Fibroblast of villous mesenchyme (primary cell): ENCODE data around the gene CIRBP. TPM values are rescaled to one million over a fixed set of nuclear protein-coding genes. Genes with fewer than 3 reads are reported as not detected.

ENCODE experiments used
- DNase-seq: peaks from one replicate; pipeline ENCODE4 v3.0.0-alpha.2; 2010; ENCODE audit warnings: low read depth
- H3K4me3 ChIP-seq: 2 replicates; pipeline ENCODE4 v1.5.1; 2011; ENCODE audit warnings: low read depth, mild to moderate bottlenecking, low read length
- CTCF ChIP-seq: IDR thresholded peaks from 2 replicates; pipeline ENCODE4 v1.5.1; 2012; ENCODE audit warnings: low read depth, mild to moderate bottlenecking, low read length; ENCODE audit not compliant: insufficient read depth
- total RNA-seq: library from RNA; depleted of rRNA; stranded (reverse); fragments of >200 nt; gene quantifications from 2 replicates; pipeline ENCODE4 v1.2.3, GENCODE V29; 2012

CIRBP gene
- total RNA-seq, 1 donor: 85.5 TPM

GRCh38 chr19:1288226-1288612 is 19.1 kb downstream of the CIRBP start:
- no peak for TF ChIP-seq CTCF
- no peak for DNase-seq
- H3K4me3 ChIP-seq: no peak overlapping the region

DNA sequence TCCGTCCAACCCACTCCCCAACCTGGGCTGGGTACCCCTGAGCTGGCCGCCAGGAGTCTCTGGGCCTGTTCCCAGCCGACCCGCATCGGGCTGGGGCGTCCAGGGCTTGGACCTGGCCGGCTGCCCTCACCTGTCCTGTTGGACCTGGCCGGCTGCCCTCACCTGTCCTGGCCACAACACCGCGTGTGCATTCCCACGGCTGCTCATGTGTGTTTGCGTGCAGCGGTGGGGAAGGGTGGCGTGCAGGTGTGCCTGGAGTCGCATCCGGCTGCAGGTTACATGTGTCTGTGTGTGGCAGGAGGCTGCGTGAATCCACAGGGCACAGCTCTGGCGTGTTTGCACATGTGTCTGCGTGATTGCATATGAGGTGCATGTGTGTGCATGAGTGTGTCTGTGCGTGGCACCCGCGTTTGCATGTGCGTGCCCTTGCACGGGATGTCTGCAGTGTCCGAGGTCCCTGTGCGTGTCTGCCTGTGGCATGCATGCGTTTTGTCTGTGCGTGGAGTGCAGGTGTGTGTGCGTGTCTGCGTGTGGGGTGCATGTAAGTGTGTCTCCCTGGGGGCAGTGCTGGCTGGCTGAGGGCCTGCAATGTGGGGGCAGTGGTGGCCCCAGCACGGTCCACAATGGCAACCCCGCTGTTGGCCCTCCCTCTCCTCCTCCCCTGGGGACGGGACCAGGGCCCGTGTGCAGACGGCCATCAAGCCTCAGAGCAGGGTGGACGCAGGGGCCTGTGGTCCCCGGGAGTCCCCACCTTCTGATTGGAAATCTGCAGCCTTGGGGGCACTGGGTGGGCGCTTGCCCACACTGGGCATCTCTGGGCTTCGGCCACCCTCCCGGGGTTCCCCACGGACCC is 19.9 kb downstream of the CIRBP start:
- H3K4me3 ChIP-seq: no peak overlapping the region
- no peak for TF ChIP-seq CTCF
- no peak for DNase-seq

DNA sequence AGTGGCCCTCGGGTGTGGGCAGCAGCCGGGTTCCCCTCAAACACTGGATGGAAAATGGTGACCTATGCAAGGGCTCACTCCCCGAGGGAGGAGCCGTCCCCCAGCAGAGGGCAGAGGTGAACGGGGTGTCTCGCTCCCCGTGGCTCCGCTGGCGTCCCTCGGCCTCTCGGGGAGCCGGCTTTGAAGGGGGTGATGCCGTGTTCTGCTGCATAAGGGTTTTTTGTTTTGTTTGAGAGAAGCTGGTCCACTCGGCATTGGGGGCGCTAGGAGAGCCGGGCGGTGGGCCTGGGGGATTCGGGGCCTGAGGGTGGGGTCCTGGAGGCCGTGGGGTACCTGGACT is 20.5 kb downstream of the CIRBP start:
- no peak for DNase-seq
- H3K4me3 ChIP-seq: no peak overlapping the region
- no peak for TF ChIP-seq CTCF

DNA sequence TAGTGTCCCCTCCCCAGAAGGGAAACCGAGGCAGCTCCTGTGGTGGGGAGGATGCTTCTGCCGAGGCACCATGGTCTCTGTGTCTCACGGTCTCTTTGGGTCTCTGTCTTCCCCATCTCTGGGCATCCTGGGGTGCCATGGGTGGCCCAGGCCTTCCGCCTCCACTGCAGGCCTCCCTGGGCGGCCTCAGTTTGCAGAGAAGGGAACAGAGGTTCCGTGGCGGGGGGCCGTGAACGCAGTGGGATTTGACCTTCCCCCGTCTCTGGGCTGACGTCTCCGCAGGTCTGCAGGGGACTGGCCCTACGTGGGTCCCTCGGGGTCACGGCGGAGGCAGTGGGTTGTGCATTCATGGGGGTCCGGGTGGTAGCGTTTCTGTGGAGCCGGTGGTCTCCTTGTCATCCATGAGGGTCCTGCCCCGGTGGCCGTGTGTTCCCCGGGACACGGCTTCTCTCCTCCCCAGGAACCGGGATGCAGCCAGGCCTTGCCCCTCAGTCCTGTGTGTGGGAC is 21.1 kb downstream of the CIRBP start:
- DNase-seq: no peak
- TF ChIP-seq CTCF: no peak
- H3K4me3 ChIP-seq: no peak overlapping the region

DNA sequence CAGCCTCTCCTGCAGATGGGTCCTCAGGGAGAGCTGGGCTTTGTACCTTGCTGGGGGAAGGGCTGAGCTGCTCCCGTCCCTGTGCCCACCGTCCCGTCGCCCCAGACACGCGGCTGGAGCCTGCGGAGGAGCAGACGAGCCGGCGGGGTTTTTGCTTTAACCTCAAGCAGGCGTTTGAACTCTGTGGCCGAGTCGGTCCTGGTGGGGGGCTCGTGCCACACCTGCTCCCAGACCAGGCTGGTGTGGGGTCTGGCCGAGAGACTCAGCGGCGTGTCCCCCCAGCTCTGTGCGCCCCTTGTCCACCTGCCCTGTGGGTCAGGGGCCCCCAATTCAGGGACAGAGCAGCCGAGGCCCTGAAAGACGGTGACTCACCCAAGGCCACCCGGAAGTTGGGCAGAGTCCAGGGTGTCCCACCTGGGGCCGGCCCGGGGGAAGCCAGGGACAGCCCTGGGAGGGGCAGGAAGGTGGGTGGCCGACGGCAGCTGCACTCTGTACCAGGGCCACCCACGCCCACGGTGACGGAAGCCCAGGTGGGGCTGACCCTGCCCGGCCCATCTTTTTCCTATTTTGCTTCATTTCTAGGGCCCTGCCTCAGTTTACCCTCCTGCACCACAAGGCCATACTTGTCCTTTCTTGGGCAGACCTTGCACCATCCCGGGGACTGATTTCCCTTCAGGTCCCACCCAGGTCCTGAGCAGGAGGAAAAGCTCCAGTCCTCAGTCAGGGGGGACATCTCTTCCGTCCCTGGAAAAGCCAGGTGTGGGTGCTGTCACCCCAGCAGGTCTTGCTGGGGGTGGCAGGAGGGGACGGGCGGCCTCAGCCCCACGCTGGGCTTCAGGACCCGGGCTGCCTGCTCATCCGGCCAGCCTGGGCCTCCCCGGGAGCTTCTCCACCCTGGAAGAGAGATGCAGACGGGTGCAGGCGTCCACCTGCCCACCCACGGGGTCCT is 21.8 kb downstream of the CIRBP start:
- TF ChIP-seq CTCF: no peak
- DNase-seq: no peak
- H3K4me3 ChIP-seq: no peak overlapping the region

GRCh38 chr19:1291761-1292418 is 22.8 kb downstream of the CIRBP start:
- no peak for DNase-seq
- no peak for TF ChIP-seq CTCF
- no peak overlapping the region for H3K4me3 ChIP-seq
